NCI-H1436 (cell line): Measurements from ENCODE around the gene LRRC2.
"Not testable (repeated sequence)": the region's sequence is repeated elsewhere in the genome, so short reads cannot be mapped to it uniquely, and the experiment has no call there.

Experiments used
- DNase-seq: peaks from one replicate; lab custom pipeline; 2025; lab: John Stamatoyannopoulos, UW

LRRC2 gene

DNA sequence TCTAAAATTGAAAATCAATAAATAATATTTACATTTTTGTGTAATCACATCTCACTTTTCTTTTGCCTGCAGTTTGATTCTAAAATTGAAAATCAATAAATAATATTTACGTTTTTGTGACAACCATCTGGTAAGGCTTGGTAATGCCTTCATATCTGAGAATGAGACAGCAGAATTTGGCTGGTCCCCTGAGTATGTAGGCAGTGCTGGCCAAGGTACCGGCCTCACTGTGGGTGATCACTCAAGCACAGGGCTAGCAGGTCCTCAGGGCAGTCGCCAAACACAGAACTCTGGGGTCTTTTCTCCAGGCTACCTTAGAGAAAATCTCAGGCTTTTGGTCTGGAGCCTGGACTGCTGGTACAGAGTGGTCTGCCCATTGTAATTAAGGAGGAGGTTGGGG, 42.1 kb downstream of the LRRC2 start:
- DNase-seq: no peak

DNA sequence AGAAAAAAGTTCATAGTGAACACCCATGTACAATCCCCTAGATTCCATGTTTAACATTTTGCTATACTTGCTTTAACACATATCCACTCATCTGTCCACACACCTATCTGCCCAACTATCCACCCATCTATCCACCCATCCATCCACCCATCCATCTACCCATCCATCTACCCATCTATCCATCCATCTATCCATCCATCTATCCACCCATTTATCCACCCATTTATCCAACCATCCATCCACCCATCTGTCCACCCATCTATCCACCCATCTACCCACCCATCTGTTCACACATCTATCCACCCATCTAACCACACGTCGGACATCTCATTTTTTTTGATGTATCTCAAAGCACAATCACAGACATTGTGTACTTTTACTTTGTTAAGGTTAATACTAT, 42.5 kb downstream of the LRRC2 start:
- no peak for DNase-seq

DNA sequence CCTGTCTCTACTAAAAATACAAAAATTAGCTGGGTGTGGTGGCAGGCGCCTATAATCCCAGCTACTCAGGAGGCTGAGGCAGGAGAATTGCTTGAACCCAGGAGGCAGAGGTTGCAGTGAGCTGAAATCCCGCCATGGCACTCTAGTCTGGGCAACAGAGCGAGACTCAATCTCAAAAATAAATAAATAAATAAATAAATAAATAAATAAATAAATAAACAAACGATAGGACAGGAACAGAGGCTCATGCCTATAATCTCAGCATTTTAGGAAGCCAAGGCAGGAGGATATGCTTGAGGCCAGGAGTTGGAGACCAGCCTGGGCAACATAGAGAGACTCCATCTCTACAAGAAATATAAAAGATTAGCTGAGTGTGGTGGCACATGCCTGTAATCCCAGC, 43.9 kb downstream of the LRRC2 start:
- DNase-seq: not testable (repeated sequence)

- no peak for DNase-seq
Measured at GRCh38 chr3:46521096-46521495, 45.0 kb downstream of the LRRC2 start.

DNA sequence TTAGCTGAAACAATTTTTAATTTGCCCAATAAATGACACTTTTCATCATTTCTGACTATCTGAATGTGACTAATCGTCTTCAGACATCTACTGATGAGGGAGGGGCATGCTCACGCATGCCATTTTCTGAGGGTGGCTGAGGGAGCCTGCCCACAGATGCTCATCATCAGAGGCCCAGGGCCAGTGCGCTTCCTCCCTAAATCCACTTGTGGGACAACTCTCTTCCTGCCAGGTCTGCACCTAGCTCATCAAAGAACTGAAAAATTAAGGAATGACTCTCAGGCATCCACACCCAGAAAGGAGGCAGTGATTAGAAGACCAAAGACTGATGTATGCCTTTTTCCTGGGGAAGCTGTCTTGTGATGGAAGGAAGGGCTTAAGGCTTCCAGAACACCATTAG, 45.6 kb downstream of the LRRC2 start:
- no peak for DNase-seq

- no peak for DNase-seq
Measured at GRCh38 chr3:46519952-46520351, 46.1 kb downstream of the LRRC2 start.

DNA sequence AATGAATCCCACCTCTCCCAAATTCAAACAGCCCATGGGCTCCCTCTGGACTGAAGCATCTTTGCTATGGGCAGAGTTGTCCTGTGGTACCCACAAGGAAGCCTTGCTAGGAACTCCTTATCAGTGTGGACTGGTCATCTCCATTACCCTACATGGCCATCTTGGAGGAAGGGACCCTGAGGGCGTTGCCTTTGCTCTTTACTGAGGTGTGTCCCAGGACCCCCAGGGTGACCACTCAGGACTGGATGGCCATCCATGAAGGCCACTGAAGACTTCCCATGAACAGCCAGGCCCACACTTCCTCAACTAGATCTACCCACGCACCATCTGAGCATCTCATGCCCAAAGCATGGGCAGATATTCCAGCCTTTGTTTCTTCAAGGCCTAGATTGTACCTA, 48.3 kb downstream of the LRRC2 start:
- DNase-seq: no peak

DNA sequence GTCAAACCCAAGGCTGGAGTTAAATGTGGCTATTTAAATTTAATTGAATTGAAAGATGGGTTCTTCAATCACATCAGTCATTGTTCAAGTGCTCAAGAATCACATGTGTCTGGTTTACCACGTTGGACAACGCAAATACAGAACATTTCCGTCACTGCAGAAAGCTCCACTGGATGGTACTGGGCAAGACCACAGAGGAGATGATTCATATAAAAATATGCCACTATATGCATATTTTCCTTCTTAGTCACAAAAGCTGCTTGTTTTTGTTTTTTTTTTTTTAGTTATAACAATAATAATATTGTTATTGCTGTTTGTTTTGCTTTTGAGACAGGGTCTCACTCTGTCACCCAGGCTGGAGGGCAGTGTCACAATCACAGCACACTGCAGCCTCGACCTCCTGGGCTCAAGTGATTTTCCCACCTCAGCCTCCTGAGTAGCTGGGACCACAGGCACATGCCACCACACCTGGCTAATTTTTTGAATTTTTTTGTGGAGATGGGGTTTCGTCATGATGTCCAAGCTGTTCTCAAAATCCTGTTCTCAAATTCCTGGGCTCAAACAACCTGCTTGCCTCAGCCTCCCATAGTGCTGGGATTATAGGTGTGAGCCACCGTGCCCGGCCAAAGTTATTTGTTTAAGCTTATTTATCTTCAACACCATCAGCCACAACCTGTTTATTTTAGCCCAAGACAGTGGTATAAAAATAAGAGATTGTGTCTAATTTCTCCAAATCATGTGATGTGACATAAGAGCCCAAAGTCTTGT, 48.9 kb downstream of the LRRC2 start:
- no peak for DNase-seq

DNA sequence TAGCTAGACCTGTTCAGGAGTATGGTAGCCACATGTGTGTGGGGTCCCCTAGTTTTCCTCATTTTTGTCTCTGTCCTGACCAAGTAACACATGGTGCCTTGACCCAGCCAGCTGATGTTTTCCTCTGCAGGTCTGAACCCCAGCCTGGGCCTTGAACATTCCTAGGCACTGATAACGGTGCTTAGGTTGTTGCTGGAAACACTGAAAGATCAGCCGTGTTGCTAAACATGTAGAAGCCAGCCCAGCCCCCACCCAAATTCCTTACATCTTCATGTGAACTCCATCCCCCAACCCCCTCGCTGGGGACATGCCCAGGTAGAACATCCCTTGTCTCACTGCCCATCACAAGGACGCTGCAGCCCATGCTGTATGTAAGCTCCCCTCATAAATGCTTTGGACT, 49.6 kb downstream of the LRRC2 start:
- DNase-seq: no peak

GRCh38 chr3:46512191-46512749, 53.8 kb downstream of the LRRC2 start:
- DNase-seq: no peak

DNA sequence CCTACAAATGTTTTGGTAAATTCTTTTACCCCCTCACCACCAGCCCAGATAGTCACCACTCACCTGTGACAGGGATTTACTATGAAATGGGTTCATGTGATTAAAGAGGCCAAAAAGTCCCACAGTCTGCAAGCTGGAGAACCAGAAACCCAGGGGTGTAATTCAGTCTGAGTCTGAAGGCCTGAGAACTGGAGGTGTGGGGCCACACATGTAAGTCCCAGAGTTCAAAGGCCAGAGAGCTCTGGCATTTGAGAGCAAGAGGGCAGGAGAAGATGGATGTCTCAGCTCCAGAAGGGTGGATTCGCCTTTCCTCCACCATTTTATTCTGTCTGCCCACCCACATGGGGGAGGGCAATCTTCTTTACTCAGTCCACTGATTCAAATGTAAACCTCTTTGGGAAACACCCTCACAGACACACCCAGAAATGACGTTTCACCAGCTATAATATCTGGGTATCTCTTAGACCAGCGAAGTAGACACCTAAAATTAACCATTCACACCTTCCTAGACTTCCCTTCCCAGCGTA, 56.4 kb downstream of the LRRC2 start:
- no peak for DNase-seq

DNA sequence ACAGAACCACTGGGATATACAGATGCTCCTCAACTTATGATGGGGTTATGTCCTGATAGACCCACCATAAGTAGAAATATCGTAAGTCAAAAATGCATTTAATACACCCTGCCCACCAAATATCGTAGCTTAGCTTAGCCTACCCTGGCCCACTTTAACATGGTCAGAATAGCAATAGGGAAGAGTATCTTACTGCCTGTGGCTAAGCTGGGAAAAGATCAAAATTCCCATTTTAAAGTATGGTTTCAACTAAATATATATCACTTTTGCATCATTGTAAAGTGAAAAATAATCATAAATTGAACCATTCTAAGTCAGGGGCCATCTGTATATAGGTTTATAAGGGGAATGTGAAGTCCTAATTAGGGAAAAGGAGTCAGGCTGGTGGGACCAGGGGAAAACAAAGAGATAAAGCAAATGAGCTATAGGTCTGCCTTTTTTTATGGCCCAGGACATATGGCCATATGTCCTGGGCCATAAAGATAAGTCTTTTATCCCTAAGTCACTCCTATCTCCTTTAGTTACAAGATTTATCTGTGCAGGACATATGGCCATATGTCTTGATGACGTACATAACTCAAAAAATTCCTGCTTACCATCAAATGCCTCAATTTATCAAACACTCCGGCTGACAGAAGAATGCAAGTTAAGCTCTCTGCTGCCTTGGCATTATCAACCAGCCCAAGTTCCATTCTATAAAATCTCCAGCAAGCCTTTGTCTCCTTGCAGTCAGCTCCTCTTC, 57.1 kb downstream of the LRRC2 start:
- no peak for DNase-seq

GRCh38 chr3:46506526-46506925, 59.6 kb downstream of the LRRC2 start:
- DNase-seq: no peak

DNA sequence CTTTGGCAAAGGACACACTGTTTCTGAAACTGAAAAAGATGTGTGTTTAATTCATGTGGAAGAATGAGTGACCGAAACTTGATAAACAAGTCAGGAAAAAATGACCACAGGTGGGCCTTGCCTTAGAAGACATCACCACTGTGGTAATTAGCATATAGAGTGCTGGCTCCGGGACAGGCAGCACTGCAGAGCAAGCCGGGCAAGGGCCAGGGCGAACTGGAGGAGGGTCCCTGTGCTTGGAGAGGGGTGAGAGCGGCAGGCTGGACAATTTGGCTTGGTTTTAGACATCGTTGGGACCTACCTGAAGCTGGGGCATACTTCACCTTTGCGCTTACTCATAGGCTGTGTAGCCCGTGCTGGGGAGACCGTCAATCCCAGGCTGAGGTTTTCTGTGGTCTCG, 60.1 kb downstream of the LRRC2 start:
- DNase-seq: no peak

GRCh38 chr3:46504789-46505188, 61.3 kb downstream of the LRRC2 start:
- DNase-seq: no peak

- no peak for DNase-seq
Measured at GRCh38 chr3:46503200-46503874, 62.8 kb downstream of the LRRC2 start.

GRCh38 chr3:46501702-46502101, 64.4 kb downstream of the LRRC2 start:
- no peak for DNase-seq

DNA sequence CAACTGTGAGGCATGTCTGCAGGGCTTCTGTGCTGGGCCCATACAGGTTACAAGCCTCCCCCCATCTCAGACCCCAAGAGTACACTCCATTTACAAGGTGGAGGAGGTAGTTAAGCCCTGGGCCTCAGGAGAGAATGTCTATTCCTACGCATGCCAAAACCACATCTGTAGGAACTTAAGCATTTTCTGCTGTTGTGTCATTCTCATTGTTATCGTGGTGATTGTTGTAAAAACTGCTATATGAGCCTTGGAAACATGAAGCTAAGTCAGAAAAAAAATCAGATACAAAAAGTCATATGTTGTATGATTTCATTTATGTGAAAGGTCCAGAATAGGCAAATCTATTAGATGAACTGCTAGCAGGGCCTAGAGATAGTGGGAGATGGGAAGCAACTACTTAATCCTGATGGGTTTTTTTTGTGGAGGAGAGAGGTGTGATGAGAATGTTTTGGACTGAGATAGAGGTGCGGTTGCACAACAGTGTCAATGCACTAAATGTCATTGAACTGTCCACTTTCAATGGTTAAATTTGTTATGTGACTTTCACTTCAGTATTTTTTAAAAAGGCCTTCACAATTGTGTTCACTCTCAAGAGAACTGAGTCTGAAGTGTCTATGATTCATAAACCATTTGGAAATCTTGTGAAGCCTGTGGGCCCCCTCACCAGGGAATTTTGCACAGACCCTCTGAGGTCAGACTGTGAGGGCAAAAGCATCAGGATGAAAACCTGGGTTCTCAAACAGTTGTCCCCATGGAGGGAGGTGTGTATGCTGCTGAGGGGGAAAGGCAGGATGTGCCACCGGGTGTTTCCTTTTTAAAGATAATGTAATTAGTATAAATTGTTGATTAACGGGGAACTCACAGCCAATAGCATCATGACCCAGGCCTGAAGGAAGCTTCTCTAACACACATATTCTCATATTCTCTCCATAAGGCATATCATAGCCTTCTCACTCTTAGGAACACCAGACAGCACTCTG, 65.2 kb downstream of the LRRC2 start:
- DNase-seq: no peak

- no peak for DNase-seq
Measured at GRCh38 chr3:46498916-46499519, 67.1 kb downstream of the LRRC2 start.

GRCh38 chr3:46497556-46498265, 68.4 kb downstream of the LRRC2 start, which contains the start of gene RTP3:
TSS of gene RTP3 (plus strand) at chr3:46497976. CDS start at chr3:46498063, 87 bp downstream.
- no peak for DNase-seq
